HG03064 (cell line): ENCODE data around the gene SPG21.

Experiments used
- ATAC-seq: cut with Tn5 transposase; IDR thresholded peaks from one replicate; pipeline ENCODE4 v1.9.1; 2021; ENCODE audit warnings: low read depth; ENCODE audit not compliant: unreplicated experiment

Gene SPG21

DNA sequence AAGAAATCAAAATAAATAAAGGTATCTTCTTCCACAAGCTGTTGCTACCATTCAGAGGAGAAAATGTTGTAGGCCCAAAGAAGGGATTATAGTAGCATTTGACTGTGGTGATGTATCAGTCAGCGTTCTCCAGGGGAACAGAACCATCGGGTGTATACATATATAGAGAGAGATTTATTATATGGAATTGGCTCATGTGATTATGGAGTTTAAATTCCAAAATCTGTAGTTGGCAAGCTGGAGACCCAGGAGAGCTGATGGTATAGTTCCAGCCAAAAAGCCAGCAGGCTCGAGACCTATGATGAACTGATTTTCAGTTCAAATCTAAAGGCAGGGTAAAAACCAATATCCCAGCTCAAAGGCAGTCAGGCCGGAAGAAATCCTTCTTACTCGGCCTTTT, 7.4 kb upstream of the SPG21 start:
- ATAC-seq = no peak

DNA sequence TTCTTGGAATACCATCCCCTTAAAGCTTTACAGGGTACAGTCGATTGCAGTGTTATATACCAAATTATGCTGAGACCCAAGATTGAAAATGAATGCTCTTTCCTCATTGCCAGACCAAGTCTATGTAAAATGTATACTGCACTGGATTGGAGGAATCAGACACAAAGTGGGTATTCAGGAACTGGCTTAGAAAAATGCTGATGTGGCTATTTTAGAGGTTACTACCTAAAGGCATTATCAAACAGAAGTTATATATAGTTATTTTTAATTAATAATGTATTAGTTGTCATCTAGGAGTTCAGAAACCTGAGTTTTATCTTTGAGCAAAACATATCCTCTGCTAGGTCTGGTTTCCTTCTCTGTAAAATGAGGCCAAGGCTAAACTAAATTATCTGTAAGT, 3.6 kb upstream of the SPG21 start:
- ATAC-seq = no peak

DNA sequence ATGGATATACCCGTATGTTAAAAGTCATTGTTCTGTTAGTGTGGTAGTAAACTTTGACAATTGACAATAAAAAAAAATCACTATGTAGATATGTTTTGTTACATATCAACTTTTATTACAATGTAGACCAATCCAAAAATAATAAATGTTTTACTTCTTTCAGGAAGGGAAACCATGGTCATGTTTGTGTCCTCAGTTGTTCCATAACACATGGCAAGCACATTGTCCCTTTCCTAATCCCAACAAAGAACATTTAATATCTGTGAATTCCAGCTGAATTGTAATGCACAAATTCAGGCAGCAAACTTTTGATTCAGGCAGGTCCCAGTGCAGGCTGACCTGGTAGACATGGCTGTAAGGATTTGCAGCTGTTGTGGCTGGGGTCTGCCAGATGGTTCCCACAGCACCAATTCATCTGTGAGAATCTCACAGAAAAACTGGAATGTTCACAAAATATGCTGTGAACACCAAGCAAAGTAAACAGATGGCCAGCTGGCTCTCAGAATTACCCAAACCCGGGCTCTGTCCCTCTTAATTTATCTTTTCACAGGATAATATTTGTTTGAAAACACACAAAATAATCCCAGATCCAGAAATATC, 1.9 kb upstream of the SPG21 start:
- no peak for ATAC-seq

DNA sequence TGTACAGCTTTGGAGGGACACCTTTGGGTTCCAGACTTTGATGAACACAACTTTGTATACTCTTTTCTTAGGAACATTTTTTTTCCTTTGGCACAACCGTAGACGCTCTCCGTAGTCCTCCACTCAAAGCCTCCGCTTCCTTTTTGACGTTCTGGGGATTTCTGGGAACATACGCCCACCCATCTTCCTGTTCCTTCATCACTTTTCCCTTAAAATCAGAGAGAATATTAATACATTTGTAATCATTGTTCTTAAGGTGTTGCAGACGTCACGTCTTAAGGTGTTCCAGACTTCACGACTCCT, 405 bp upstream of the SPG21 start:
- no peak for ATAC-seq

DNA sequence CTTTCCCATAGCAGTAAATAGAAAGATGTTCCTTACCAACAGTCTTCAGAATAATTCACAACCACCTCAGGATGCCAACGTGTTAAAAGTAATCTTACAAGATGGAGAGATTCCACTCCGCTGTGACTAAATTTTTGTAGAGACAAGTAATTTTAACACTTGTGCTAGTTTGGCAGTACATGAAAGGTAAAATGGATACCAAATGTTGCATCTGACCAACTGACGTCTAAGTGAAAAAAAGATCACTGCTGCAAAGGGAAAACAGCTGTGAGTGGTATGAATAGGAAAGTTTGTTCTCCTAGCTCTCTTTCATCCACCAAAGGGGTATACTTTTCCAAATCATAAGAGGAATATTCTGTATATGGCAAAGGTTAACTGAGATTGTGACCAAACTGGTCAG, 2.6 kb downstream of the SPG21 start:
- ATAC-seq = no peak

DNA sequence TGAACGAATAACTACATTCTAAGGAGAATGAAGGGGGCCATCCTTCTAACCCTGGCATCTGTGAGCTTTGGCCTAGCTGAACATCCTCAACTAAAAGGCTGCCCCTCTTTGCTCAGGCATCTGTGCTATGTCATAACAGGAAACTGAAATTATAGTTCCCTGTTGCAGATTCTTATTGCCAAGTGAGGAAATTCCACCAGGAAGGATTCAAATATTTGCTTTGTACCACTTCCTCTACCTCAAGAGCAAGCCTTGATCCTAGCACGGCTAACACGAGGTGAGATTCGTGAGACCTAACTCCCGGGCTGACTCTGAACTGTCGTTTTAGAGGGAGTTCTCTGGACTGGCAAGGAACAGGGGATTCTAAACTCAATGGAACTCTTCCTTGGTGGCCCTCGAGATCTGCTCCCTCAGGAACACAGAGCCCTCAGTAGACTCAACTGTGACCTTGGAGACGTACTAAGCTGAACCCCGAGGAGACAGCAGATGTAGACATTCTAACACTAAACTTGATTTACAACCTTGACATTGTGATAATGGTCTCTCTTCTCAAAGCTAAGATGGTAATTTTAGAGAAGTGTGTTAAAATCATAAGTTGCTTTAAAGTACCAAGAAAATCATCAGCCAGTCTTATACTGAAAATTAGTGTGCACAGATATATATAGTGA, 4.2 kb downstream of the SPG21 start:
- ATAC-seq = no peak

DNA sequence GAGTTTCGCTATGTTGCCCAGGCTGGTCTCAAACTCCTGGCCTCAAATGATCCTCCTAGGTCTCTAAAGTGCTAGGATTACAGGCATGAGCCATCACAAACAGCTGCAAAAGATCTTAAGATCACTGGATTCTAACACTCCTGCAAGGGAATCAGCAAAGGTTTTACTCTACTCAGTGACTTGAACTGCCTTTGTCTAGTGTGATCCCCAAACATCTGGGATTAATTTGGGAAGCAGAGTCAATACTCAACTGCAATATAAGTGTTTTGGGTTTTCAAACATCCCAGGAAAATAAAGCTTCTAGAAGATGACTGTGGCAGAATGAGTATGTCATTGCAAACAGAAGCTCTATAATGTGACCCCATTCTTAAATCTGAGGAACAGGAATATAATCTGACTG, 7.2 kb downstream of the SPG21 start:
- no peak for ATAC-seq

DNA sequence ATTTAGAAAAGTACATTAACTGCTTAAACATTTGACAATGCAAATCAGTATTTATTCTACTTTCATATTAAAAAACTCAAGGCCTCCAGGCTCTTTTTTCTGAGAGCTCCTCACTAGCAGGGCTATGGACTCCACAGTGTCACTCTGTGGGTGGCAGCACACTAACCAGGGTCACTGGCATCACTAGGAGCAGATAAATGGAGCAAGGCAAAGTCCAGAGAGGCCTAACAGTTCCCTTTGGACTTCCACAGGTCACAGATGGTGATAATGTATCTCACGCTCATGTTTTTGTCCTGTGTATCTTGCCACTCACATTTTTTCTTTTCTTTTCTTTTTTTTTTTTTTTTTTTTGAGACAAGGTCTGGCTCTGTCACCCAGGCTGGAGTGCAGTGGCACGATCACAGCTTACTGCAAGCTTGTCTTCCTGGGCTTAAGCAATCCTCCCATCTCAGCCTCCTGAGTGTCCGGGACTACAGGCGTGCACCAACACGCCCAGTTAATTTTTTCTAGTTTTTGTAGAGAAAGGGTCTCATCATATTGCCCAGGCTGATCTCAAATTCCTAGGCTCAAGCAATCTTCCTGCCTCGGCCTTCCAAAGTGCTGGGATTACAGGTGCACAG, 7.8 kb downstream of the SPG21 start:
- ATAC-seq = no peak

DNA sequence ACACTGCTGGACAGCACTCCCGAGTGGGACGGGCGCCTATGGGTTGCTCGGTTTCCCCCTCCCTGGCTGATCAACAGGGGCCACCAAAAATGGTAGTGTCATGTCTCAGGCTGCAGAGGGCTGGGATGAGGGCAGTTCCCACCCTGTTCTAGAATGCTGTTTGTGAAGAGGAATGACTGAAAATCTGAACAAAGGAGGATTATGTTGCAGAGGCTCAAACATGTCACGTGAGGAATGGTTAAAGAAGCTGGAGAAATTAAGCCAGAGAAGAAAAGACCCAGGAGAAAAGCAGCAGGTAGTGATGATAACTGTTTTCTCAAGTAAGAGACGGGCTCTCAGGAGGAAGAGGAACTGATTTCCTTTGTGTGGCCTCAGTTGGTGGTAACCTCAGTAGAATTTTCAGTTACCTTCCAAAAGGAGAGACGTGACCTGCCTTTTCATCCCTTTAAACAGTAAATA, 10.4 kb downstream of the SPG21 start:
- ATAC-seq = no peak

DNA sequence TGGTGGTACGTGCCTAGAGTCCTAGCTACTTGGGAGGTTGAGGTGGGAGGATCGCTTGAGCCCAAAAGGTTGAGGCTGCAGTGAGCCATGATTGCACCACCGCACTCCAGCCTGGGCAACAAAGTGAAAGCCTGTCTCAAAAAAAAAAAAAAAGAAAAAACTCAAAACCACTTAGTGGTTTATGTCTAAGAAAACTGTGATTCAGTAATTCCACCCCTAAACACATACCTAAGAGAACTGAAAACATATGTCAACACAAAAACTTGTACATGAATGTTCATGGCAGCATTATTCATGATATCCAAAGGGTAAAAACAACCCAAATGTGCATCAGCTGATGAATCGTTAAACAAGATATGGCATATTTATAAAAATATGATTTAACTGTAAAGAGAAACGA, 14.3 kb downstream of the SPG21 start:
- no peak for ATAC-seq

DNA sequence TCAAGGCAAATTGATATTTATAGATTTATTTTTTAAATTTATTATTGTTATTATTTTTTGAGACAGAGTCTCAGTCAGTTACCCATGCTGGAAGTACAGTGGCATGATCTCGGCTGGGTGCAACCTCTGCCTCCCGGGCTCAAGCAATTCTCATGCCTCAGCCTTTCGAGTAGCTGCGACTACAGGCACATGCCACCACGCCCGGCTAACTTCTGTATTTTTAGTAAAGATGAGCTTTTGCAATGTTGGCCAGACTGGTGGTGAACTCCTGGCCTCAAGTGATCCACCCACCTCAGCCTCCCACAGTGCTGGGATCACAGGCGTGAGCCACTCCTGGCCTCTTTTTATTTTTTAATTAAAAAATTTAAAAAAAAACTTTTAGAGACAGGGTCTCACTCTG, 19.0 kb downstream of the SPG21 start:
- ATAC-seq = no peak

DNA sequence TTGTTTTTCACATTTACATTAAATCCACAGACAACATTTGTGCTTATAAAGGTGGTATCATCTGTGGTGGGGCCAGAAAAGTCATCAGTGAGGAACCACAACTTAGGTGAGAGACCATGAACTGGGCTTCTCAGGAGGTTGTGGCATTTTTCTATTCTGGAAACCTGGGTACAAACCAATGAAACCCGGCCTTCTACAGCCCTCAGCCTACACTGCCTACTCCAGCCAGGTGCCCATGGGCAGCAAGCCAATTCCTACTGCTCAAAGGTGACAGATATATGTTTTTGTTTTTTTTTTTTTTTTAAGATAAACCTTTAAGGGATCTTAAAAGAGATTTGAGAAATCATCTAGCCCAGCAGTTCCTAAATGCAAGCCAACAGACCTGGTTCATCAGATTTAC, 20.3 kb downstream of the SPG21 start:
- ATAC-seq = no peak

DNA sequence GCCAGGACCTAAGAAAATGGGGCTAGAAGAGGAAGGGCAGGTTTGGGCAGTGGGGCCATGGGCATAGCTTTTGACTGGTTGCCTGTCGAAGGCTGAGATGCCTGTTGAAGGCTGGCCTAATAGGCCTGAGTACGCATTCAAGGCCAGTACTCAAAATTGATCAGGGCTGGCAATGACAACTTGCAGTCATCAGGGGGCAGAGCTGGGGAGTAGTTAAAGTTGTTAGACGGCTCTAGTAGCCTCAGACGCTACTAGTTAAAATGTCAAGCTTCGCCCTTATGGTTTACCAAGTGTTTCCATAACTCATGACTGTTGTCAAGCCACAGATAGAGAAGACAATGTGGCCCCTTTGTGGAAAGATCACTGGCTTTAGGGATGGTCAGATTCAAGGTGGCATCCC, 28.7 kb downstream of the SPG21 start:
- no peak for ATAC-seq

DNA sequence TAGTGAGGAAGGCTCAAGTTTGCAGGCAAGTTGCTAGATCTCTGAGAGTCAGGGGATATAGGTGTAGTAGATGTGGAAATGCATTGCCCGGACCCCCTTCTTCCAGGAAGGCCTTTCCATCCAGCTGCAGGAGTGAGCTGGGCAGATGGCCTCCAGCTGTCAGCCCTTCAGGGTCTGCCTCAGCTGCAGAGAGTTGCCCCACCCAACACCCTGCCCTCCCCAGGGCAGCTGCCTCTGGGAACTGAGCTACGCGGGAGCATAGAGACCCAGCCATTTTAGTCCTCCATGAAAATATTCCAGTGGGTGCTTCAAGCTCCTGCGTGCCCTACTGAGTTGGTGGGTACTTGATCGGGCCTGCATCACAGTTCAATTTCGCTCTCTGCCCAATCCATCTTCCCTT, 29.6 kb downstream of the SPG21 start:
- no peak for ATAC-seq

DNA sequence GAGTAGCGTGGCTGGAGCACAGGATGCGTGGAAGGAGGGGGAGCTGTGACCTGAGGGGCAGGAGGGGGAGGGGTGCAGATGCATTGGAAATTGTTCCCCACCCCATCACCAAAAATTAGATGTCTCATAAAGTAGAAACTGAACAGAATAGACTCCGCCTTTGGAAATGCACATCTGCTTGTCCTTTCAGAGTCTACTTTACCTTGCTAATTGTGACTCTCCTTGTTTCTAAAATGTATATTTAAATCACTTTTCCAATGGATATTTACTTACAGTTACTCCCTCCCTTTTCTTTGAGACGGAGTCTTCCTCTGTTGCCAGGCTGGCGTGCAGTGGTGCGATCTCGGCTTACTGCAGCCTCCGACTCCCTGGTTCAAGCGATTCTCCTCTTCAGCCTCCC, 30.6 kb downstream of the SPG21 start:
- ATAC-seq = no peak

DNA sequence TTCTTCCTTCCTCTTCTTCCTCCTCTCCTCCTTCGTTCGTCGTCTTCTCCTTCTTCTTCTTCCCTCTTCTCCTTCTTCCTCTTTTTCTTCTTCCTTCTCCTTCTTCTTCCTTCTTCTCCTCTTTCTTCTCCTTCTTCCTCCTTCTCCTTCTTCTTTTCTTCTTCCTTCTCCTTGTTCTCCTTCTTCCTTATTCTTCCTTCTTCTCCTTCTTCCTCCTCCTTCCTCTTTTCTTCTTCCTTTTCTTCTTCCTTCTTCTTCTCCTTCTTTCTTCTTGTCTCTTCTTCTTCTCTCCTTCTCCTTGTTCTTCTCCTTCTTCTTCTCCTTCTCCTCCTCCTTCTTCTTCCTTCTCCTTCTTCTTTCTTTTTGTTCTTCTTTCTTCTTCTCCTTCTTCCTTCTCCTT, 35.3 kb downstream of the SPG21 start:
- no peak for ATAC-seq

DNA sequence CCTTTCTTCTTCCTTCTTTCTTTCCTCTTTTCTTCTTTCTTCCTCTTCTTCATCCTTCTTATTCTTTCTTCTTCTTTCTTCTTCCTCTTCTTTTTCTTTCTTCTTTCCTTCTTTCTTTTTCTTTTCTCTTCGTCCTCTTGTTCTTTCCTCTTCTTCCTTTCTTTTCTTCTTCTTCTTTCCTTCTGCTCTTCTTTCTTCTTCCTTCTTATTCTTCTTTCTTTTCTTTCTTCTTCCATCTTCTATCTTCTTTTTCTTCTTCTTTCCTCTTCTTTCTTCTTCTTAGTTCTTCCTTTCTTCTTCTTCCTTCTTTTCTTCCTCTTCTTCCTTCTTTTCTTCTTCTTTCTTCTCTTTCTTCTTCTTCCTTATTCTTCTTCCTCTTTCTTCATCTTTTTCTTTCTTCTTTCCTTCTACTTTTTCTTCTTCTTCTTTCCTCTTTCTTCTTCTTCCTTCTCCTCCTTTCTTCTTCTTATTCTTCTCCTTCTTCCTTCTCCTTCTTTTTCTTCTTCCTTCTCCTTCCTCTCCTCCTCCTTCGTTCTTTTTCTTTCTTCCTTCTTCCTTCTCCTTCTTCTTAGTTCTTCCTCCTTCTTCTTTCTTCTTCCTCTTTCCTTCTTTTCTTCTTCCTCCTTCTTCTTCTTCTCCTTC, 37.8 kb downstream of the SPG21 start:
- ATAC-seq = no peak

DNA sequence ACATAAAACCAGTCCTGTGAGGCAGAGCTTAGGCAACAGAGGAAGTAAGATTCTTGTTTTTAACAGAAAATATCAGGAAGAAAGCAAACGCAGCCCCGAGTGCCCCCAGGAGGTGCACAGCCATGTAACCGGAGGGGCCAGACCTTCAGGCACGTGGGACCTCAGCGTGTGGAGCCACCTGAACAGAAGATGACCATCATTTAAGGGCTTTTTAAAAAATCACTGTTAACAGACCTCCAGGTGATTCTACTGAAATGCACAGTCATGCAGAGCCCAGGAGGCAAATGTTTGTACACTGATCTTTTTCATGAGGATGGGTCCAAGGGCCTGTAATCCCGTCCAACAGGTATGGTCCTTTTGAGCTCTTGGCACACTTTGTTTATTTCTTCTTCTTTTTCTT, 38.8 kb downstream of the SPG21 start:
- ATAC-seq = no peak

DNA sequence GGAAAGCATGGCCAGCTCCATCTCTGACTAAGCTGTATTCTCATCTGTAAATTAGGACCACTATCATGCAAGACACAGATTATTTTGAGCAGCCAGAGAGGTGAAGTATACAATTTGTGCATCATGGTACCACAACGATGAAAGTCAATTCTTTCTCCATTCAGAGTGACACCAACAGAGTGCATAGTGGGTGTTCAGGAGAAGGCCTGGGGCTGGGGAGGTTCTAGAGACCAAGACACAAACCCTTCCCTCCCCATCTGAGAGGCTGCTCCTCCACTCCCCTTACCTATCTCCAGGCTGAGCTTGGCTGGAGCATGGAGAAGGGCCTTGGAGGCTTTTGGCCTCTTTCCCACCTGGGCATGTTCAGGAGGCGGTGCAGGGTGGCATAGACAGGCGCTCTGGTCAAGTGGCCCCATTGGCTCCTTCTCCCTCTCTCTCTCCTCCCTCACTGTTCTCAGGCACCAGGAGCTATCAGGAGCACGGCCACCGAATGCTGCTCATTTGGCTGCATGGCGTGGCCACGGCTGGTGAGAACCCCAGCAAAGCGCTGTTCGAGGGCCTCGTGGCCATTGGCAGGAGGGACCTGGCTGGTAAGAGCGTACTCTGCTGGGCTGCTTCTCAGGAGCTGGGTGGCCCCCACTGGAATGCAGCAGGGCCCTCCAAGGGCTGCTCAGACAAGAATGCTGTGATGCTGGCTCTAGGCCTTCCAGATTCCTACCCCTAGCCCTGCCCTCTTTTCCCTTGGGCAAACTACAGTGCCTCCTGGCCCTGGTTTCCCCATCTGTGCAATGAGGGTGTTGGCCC, 40.1 kb downstream of the SPG21 start:
- ATAC-seq = no peak

DNA sequence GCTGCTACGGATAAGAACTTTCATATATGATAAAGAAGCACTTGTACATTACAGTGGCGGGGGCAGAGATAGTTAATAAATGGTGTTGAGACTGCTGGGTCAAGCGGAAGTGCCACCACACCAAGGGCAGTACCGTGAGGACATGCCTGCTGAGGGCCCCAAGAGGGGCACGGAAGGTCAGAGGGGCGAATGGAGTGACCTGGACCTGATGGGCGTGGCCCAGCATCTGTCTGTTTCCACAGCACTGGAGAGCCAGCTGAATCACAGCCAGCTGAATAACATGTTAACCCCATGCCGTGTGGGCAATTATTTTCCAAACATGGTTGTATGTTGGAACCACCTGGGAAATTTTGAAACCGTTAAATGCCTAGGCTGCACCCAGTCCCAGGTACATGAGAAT, 40.8 kb downstream of the SPG21 start:
- no peak for ATAC-seq

DNA sequence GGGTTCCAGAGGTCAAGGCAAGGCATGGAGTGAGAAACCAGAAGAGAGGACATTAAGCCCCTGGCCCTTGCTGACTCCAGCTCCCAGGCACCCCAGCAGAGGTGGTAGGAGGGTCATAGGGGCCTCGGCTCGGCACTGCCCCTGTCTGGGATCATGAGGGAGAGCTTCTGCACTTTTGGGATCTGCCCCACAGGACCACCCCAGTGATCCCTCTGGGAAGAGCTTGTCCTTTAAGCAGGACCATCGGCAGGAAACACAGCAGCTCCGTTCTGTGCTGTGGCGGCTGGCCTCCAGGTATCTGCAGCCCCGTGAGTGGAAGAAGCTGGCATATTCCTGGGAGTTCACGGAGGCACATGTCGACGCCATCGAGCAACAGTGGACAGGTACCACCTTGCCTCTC, 42.5 kb downstream of the SPG21 start:
- no peak for ATAC-seq
